ENCODE measurements around the gene BMP6.

Gene BMP6

GRCh38 chr6:7749478-7749877 is 23.6 kb downstream of the BMP6 start:
- no peak for DNase-seq

- no peak for DNase-seq
These were observed 24.3 kb downstream of the BMP6 start for GRCh38 chr6:7750197-7750596.

GRCh38 chr6:7758456-7758855 is 32.6 kb downstream of the BMP6 start:
- no peak for DNase-seq

GRCh38 chr6:7759320-7759719 is 33.4 kb downstream of the BMP6 start:
- DNase-seq, result no peak

GRCh38 chr6:7761051-7761450 is 35.2 kb downstream of the BMP6 start:
- DNase-seq, result no peak

- no peak for DNase-seq
These were observed 36.9 kb downstream of the BMP6 start for GRCh38 chr6:7762760-7763159.

- no peak for DNase-seq
These were observed 38.0 kb downstream of the BMP6 start for GRCh38 chr6:7763881-7764280.

- DNase-seq, result no peak
These were observed 39.9 kb downstream of the BMP6 start for GRCh38 chr6:7765575-7766325.

GRCh38 chr6:7769702-7770101 is 43.8 kb downstream of the BMP6 start:
- no peak for DNase-seq

GRCh38 chr6:7770111-7770510 is 44.2 kb downstream of the BMP6 start:
- no peak for DNase-seq

- no peak for DNase-seq
These were observed 44.7 kb downstream of the BMP6 start for GRCh38 chr6:7770601-7771000.

GRCh38 chr6:7773322-7773721 is 47.4 kb downstream of the BMP6 start:
- DNase-seq, result no peak

GRCh38 chr6:7773914-7774313 is 48.0 kb downstream of the BMP6 start:
- DNase-seq, result no peak

GRCh38 chr6:7776509-7776908 is 50.6 kb downstream of the BMP6 start:
- DNase-seq, result no peak

- DNase-seq, result no peak
These were observed 51.2 kb downstream of the BMP6 start for GRCh38 chr6:7777074-7777473.

- no peak for DNase-seq
These were observed 55.3 kb downstream of the BMP6 start for GRCh38 chr6:7781240-7781639.

- no peak for DNase-seq
These were observed 58.3 kb downstream of the BMP6 start for GRCh38 chr6:7784248-7784647.

GRCh38 chr6:7784706-7785105 is 58.8 kb downstream of the BMP6 start:
- no peak for DNase-seq

GRCh38 chr6:7785243-7786035 is 59.5 kb downstream of the BMP6 start:
- DNase-seq, result no peak

GRCh38 chr6:7786214-7786661 is 60.3 kb downstream of the BMP6 start:
- DNase-seq, result no peak

- no peak for DNase-seq
These were observed 61.3 kb downstream of the BMP6 start for GRCh38 chr6:7787137-7787608.

- no peak for DNase-seq
These were observed 61.8 kb downstream of the BMP6 start for GRCh38 chr6:7787731-7788130.

- DNase-seq, result no peak
These were observed 68.6 kb downstream of the BMP6 start for GRCh38 chr6:7794509-7794908.

GRCh38 chr6:7797386-7797785 is 71.5 kb downstream of the BMP6 start:
- no peak for DNase-seq

Data from NCI-H1417 treated with DMSO at 0.1 percent for 48 hours (cell line).